HEK293 (cell line): Measurements from ENCODE around the gene WDR48.

Experiments
- CTCF ChIA-PET: fragments of 350-600 bp; formaldehyde crosslinking; extraction: SDS; loops from one replicate; lab custom pipeline; 2021; ENCODE audit warnings: antibody characterized with exemption; lab: Yijun Ruan, JAX
- POLR2A ChIA-PET: fragments of 300-600 bp; formaldehyde crosslinking; extraction: SDS; loops from one replicate; lab custom pipeline; 2020; ENCODE audit warnings: antibody characterized with exemption, inconsistent platforms; lab: Yijun Ruan, JAX
- H3K27ac ChIP-seq: fragments of 200-500 bp; sonication (Bioruptor generic); 2 replicates; pipeline ENCODE4 v1.5.1; 2014; ENCODE audit warnings: low read depth, low read length, control low read depth, inconsistent platforms; ENCODE audit errors: extremely low read depth
- H3K36me3 ChIP-seq, 2 experiments: fragments of 200-500 bp in 1 of 2; sonication (Bioruptor generic) in 1 of 2; 1 replicate in 1 of 2; 2 replicates in 1 of 2; pipeline ENCODE4 v1.5.1; 2014 to 2017; ENCODE audit warnings: inconsistent platforms in 2 of 2, low read length in 2 of 2; ENCODE audit not compliant: control insufficient read depth in 2 of 2, insufficient read depth in 1 of 2
- H3K4me1 ChIP-seq: fragments of 200-500 bp; sonication (Bioruptor generic); 2 replicates; pipeline ENCODE4 v1.5.1; 2014; ENCODE audit warnings: mild to moderate bottlenecking, low read length, inconsistent platforms; ENCODE audit not compliant: control insufficient read depth, insufficient read depth
- H3K4me3 ChIP-seq: 2 replicates; pipeline ENCODE4 v1.5.1; 2011; ENCODE audit warnings: low read depth, mild to moderate bottlenecking, control low read depth, low read length, moderate library complexity
- H3K9me3 ChIP-seq: fragments of 200-500 bp; sonication (Bioruptor generic); 2 replicates; pipeline ENCODE4 v1.5.1; 2014; ENCODE audit warnings: low read depth, low read length, inconsistent platforms; ENCODE audit not compliant: control insufficient read depth, insufficient read depth
- BCL6B ChIP-seq: fragments of 450-650 bp; formaldehyde crosslinking; IDR thresholded peaks from 2 replicates; pipeline ENCODE4 v1.5.1; 2017; ENCODE audit warnings: missing biosample characterization, missing genetic modification characterization
- EGR2 ChIP-seq: fragments of 450-650 bp; formaldehyde crosslinking; IDR thresholded peaks from 2 replicates; pipeline ENCODE4 v1.5.1; 2016; ENCODE audit warnings: low read depth, missing biosample characterization, missing genetic modification characterization
- GLIS2 ChIP-seq: fragments of 450-650 bp; formaldehyde crosslinking; IDR thresholded peaks from 2 replicates; pipeline ENCODE4 v1.5.1; 2016; ENCODE audit warnings: missing biosample characterization, missing genetic modification characterization
- MEIS1 ChIP-seq: sonication (generic); formaldehyde crosslinking; IDR thresholded peaks from 2 replicates; pipeline ENCODE4 v1.8.1; 2022; ENCODE audit warnings: missing genetic modification reagents, mild to moderate bottlenecking, borderline replicate concordance
- PATZ1 ChIP-seq: fragments of 450-650 bp; formaldehyde crosslinking; IDR thresholded peaks from 2 replicates; pipeline ENCODE4 v1.5.1; 2016; ENCODE audit warnings: missing biosample characterization, missing genetic modification characterization
- REST ChIP-seq: fragments of 450-650 bp; formaldehyde crosslinking; IDR thresholded peaks from 2 replicates; pipeline ENCODE4 v1.5.1; 2016; ENCODE audit warnings: missing biosample characterization, missing genetic modification characterization
- SCRT2 ChIP-seq: fragments of 450-650 bp; formaldehyde crosslinking; IDR thresholded peaks from 2 replicates; pipeline ENCODE4 v1.5.1; 2016; ENCODE audit warnings: missing biosample characterization, missing genetic modification characterization
- SP2 ChIP-seq: fragments of 450-650 bp; formaldehyde crosslinking; IDR thresholded peaks from 2 replicates; pipeline ENCODE4 v1.5.1; 2016; ENCODE audit warnings: missing biosample characterization, missing genetic modification characterization
- ZBTB49 ChIP-seq: fragments of 450-650 bp; formaldehyde crosslinking; IDR thresholded peaks from 2 replicates; pipeline ENCODE4 v1.5.1; 2016; ENCODE audit warnings: missing biosample characterization, missing genetic modification characterization, low read depth
- ZNF18 ChIP-seq: fragments of 450-650 bp; formaldehyde crosslinking; IDR thresholded peaks from 2 replicates; pipeline ENCODE4 v1.5.1; 2016; ENCODE audit warnings: missing biosample characterization, missing genetic modification characterization
- ZNF23 ChIP-seq: fragments of 450-650 bp; formaldehyde crosslinking; IDR thresholded peaks from 2 replicates; pipeline ENCODE4 v1.5.1; 2016; ENCODE audit warnings: missing biosample characterization, missing genetic modification characterization, borderline replicate concordance
- ZNF274 ChIP-seq, 2 experiments: fragments of 200-500 bp in 1 of 2; fragments of 450-650 bp in 1 of 2; sonication (Bioruptor generic) in 1 of 2; formaldehyde crosslinking in 1 of 2; IDR thresholded peaks; 2 replicates each; pipeline versions ENCODE4 v1.5.1 to v1.6.1; 2014 to 2016; ENCODE audit warnings: borderline replicate concordance in 1 of 2, inconsistent platforms in 1 of 2, low read length in 1 of 2, missing biosample characterization in 1 of 2, missing genetic modification characterization in 1 of 2
- ZNF335 ChIP-seq: fragments of 450-650 bp; formaldehyde crosslinking; conservative IDR thresholded peaks from 2 replicates; pipeline ENCODE4 v1.5.1; 2016; ENCODE audit warnings: missing biosample characterization, missing genetic modification characterization
- ZNF398 ChIP-seq: fragments of 450-650 bp; formaldehyde crosslinking; IDR thresholded peaks from 2 replicates; pipeline ENCODE4 v1.5.1; 2017; ENCODE audit warnings: missing biosample characterization, missing genetic modification characterization
- ZNF449 ChIP-seq: fragments of 450-650 bp; formaldehyde crosslinking; IDR thresholded peaks from 2 replicates; pipeline ENCODE4 v1.5.1; 2017; ENCODE audit warnings: missing biosample characterization, mild to moderate bottlenecking, missing genetic modification characterization, moderate library complexity
- ZNF514 ChIP-seq: fragments of 450-650 bp; formaldehyde crosslinking; IDR thresholded peaks from 2 replicates; pipeline ENCODE4 v1.5.1; 2016; ENCODE audit warnings: missing biosample characterization, missing genetic modification characterization
- ZNF768 ChIP-seq: fragments of 450-650 bp; formaldehyde crosslinking; IDR thresholded peaks from 2 replicates; pipeline ENCODE4 v1.5.1; 2018; ENCODE audit warnings: missing biosample characterization, mild to moderate bottlenecking, missing genetic modification characterization
- ZNF791 ChIP-seq: fragments of 450-650 bp; formaldehyde crosslinking; IDR thresholded peaks from 2 replicates; pipeline ENCODE4 v1.5.1; 2016; ENCODE audit warnings: missing biosample characterization, missing genetic modification characterization

The WDR48 gene

GRCh38 chr3:39088889-39089288, 37.1 kb downstream of the WDR48 start (continued):
- no peak for TF ChIP-seq ZNF449 (tag by site-specific recombination)
- TF ChIP-seq EGR2 (tag by site-specific recombination) = no peak
- no peak for TF ChIP-seq ZBTB49
- no peak for TF ChIP-seq ZNF768 (tag by site-specific recombination)
- no peak for TF ChIP-seq ZNF514
- no peak for TF ChIP-seq SP2
- TF ChIP-seq ZNF791 (tag by site-specific recombination) = no peak
- TF ChIP-seq MEIS1 (CRISPR knock-in tag) = no peak
- no peak for TF ChIP-seq ZNF398 (tag by site-specific recombination)
- TF ChIP-seq ZNF18 (tag by site-specific recombination) = no peak
- no peak for TF ChIP-seq GLIS2 (tag by site-specific recombination)
- TF ChIP-seq PATZ1 (tag by site-specific recombination) = no peak
- no peak for TF ChIP-seq ZNF274 (IDR thresholded peaks at IDR 0.05; ENCODE audit: low read length)
- TF ChIP-seq ZNF274 (tag by site-specific recombination; IDR thresholded peaks at IDR 0.05; ENCODE audit: borderline replicate concordance) = no peak

GRCh38 chr3:39090922-39091321, 39.1 kb downstream of the WDR48 start:
- CTCF ChIA-PET = interaction anchor here (0.7 kb wide), 1 partner anchor 130 kb away, joined by 3 read pairs; no protein-coding TSS in a partner anchor
- POLR2A ChIA-PET = no interaction called here
- Histone ChIP-seq H3K4me1 (no peaks in the 10 kb centered on the region), H3K27ac (no peak overlapping the region), H3K9me3 (no peaks in the 10 kb centered on the region), H3K36me3 (peaks cover 4 to 87% of the 10 kb centered on the region in 2 experiments), H3K4me3 (no peak overlapping the region)
- TF ChIP-seq ZNF398 (tag by site-specific recombination) (no peak), SCRT2 (tag by site-specific recombination) (no peak), ZNF335 (tag by site-specific recombination) (no peak), BCL6B (tag by site-specific recombination) (no peak), REST (tag by site-specific recombination) (no peak), ZNF23 (tag by site-specific recombination) (no peak)
